GM10847 (cell line): ENCODE data around the gene DCTN5.

ENCODE experiments used
- POLR2A ChIP-seq: IDR thresholded peaks from 2 replicates; pipeline ENCODE4 v1.6.1; 2011; ENCODE audit not compliant: insufficient read length; ENCODE audit errors: extremely low read depth

Gene DCTN5

DNA sequence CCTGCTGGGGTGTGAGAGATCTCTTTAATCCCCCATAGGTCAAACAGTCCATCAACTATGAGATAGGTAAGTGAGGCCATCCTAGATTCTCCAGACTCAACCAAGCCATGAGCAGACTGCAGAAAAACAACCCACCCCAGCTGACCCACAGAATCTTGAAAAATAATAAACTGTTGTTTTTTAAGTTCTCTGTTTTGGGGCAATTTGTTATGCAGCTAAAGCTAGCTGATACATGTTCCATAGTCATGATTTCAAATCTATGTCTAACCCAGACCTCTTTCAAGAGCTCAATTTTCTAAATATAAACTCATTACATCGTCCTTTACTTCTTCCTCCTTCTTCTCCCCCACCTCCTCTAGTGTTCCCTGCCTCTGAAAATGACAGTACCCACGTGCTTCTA is 61.7 kb downstream of the DCTN5 start:
- TF ChIP-seq POLR2A, result no peak

DNA sequence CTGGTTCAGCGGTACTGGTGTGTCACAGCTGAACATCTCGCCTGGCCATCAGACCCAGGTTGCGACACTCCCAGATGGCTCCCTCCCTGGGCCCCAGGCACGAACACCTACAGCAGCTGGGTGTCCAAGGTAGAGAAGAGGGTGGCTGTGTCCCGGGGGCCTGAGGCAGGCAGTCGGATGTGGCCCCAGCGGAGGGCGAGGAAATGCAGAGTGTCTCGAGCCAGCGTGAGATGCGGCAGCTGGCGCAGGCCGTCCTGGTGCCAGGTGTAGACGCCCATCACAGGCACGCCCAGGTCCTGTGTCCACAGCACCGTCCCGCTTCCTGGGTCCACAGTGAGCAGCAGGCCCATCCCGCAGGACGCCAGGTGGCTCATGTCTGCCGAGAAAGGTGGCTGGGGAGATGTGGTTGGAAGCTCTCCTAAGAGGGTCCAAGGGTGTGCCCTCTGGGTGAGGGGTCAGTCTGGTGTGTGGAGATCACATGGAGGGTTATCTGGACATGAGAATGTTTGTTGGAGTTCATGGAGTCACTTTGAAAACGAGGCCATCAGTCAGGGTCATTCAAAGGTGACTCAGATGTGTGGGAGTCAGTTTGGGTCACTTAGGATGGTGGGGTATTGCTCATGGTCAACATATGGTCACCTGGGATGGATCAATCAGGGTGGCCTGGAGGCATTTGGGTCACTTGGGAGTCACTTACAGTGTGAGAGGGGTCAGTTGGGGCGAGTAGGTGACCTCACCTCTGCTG is 63.7 kb downstream of the DCTN5 start:
- TF ChIP-seq POLR2A, result no peak

DNA sequence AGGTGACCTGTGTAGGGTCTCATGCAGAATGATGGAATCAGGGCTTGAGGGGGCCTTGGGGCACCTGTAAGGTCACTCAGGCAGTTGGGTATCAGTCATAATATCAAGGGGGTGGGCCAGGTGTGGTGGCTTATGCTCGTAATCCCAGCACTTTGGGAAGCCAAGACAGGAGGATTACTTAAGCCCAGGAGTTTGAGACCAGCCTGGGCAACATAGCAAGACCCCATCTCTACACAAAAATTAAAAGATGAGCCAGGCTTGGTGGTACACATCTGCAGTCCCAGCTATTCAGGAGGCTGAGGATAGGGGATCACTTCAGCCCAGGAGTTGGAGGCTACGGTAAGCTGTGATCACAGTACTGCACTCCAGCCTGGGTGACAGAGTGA is 64.2 kb downstream of the DCTN5 start:
- no peak for TF ChIP-seq POLR2A

DNA sequence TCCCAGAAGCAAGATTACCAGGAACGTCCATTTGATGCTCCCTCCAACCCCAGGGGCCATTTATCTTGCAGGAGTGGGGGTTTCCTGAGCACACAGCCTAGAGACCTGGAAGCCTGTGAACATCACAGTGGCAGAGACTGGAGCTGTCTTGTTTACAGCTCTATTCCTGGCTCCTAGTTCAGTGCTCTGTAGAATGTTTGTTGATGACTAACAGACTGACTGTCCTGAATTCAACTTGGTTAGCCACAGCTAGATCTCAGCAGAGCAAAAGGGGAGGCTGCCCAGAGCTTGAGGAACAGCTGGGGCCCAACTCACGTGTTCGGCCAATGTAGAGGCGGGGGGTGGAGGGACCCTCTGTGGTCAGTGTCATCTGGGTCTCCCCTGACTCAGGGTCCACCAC is 65.2 kb downstream of the DCTN5 start:
- no peak for TF ChIP-seq POLR2A

- no peak for TF ChIP-seq POLR2A
These were observed 68.3 kb downstream of the DCTN5 start for GRCh38 chr16:23709536-23709935.

GRCh38 chr16:23710008-23710407 is 68.7 kb downstream of the DCTN5 start:
- TF ChIP-seq POLR2A, result no peak

DNA sequence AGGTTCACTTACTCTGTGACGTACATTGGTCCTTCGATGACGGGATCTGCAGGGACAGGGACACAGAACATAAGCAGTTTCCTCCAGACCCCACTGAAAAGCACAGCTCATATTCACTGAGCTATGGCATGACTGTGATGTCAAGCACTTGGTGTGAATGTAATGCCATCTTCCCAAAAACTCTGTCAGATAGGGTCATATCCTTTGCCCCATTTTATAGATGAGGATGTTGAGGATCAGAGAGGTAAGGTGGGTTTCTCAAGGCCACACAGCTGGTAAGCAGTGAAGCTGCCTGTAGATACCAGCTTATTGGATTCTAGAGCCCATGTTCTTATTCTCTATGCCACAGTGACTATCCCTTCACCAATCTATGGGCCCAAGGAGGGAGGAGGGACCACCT is 69.2 kb downstream of the DCTN5 start:
- no peak for TF ChIP-seq POLR2A

DNA sequence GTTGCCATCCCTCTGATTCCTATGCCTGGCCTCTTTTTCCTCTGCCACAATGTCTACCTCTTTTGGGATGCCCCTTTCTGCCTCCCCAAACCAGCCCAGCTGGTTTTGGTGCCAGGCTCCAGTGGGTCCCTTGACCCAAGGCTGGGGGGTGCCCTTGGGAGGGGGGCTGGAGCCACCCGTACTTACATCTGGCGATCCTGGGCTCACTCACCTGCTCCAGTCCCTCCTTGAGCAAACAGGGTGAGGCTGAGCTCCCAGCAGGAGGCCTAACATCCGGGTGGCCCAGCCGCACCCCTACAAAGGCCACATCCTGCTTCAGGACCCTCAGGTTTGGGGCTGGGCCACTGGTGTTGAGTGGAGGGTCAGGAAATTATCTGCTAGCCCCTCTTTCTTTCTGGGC is 70.5 kb downstream of the DCTN5 start:
- no peak for TF ChIP-seq POLR2A

DNA sequence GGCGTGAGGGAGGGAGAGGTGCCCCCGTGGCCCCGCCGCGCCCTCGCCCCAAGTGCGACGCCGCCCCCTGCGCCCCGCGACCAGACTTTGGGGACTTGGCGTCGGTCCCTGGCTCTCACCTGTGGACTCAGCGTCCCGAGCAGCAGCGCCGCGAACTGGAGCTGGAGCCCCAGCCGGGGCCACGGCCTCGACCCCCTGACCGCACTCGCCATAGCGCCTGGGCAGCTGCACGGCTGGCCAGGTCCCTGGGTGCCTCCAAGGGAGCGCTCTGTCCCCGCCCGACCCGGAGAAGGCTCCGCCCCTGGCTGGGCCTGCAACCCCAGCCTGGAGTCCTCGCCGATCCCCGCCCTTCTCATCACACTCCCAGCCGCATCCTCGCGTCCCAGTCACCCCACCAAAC is 71.7 kb downstream of the DCTN5 start, which contains the start of gene ERN2:
ERN2 (minus strand) TSS at position 247 of the 400 bp plus-strand sequence; CDS start at position 212, 35 bp downstream.
- TF ChIP-seq POLR2A, result no peak

DNA sequence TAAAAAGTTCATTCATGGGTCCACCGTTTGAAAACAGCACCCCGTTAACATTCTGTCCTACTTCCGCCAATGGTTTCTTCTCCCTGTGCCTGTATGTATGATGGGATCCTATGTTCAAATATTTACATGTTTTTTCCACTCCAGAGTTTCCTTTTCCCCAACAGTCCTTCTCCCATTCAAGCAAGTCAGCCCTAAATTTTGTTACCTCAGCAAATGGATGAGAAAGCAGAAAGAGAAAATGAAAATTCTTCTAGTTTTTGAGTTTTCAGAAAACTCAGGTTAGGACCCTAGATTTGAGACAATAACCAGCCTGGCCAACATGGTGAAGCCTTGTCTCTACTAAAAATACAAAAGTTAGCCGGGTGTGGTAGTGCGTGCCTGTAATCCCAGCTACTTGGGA is 75.2 kb downstream of the DCTN5 start:
- TF ChIP-seq POLR2A, result no peak

DNA sequence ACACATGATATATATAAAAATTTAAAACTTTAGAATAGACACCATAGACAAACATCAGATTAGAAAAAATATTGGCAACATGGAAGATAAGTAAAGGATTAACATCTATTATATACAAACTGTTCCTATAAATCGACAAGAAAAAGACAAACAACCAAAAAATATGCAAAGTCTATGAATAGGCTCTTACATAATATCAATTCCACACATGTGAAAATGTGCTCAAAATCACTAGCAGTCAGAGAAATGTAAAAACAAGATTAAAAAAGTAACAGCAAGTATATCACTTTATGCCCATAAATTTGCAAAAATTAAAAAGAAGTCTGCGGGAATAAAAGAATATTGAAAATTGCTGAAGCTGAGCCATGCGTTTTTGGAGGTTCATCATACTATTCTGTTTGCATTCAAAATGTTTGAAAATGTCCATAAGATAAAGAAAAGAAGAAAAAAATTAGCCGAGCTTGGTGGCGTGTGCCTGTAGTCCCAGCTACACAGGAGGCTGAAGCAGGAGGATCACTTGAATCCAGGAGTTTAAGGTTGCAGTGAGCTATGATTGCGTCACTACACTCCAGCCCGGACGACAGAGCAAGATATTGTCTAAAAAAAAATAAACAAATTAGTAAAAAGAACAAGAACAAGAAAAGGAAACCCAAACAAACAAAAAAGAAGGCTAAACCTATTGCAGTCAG is 83.0 kb downstream of the DCTN5 start:
- no peak for TF ChIP-seq POLR2A

- TF ChIP-seq POLR2A, result no peak
These were observed 83.5 kb downstream of the DCTN5 start for GRCh38 chr16:23724785-23725131.

- no peak for TF ChIP-seq POLR2A
These were observed 85.4 kb downstream of the DCTN5 start for GRCh38 chr16:23726710-23727109.
